SK-N-SH treated with all-trans-retinoic acid at 6 μM for 48 hours (cell line): ENCODE data around the gene SLC2A8.

Experiments used
- CREB5 ChIP-seq: fragments of 250-450 bp; sonication (Bioruptor Pico); IDR thresholded peaks from 2 replicates; pipeline ENCODE4 v1.5.1; 2020; ENCODE audit warnings: low read depth, mild to moderate bottlenecking, moderate library complexity
- GLIS3 ChIP-seq: fragments of 250-450 bp; sonication (Bioruptor Pico); IDR thresholded peaks from 2 replicates; pipeline ENCODE4 v1.5.0; 2020; ENCODE audit warnings: mild to moderate bottlenecking, moderate library complexity
- PATZ1 ChIP-seq: fragments of 250-450 bp; sonication (Bioruptor Pico); IDR thresholded peaks from 2 replicates; pipeline ENCODE4 v1.8.0; 2020; ENCODE audit warnings: mild to moderate bottlenecking, moderate library complexity, borderline replicate concordance
- PPARA ChIP-seq: fragments of 250-450 bp; sonication (Bioruptor Pico); IDR thresholded peaks from 2 replicates; pipeline ENCODE4 v1.5.0; 2020; ENCODE audit warnings: mild to moderate bottlenecking, borderline replicate concordance
- TOX ChIP-seq: fragments of 250-450 bp; sonication (Bioruptor Pico); IDR thresholded peaks from 2 replicates; pipeline ENCODE4 v1.8.0; 2021; ENCODE audit warnings: mild to moderate bottlenecking, moderate library complexity, borderline replicate concordance
- ZFP30 ChIP-seq: fragments of 450-650 bp; formaldehyde crosslinking; IDR thresholded peaks from 2 replicates; pipeline ENCODE4 v1.5.0; 2022; ENCODE audit warnings: mild to moderate bottlenecking, moderate library complexity

- TF ChIP-seq PPARA (CRISPR knock-in tag), result no peak
- no peak for TF ChIP-seq TOX
- no peak for TF ChIP-seq PATZ1
- no peak for TF ChIP-seq GLIS3
- TF ChIP-seq CREB5 (CRISPR knock-in tag), result no peak
- no peak for TF ChIP-seq ZFP30
Measured at GRCh38 chr9:127361561-127361960, 35.4 kb upstream of the SLC2A8 start.
